ENCODE data around the gene ITPKA. TPM values are rescaled to one million over a fixed set of nuclear protein-coding genes. Genes with fewer than 3 reads are reported as not detected.

Gene ITPKA
- polyA plus RNA-seq, 1 donor (not counting 4 experiments of a cell fraction or from before 2014, with no cell fraction given), result 0.12 TPM

GRCh38 chr15:41484937-41485625 is 8.6 kb upstream of the ITPKA start:
- H3K9me1 ChIP-seq (ENCODE audit: control insufficient read depth, extremely low read depth, insufficient read depth, low read length), result no peaks in the 10 kb centered on the region
- no peak for FAIRE-seq
- no peaks in the 10 kb centered on the region for H3K27me3 ChIP-seq (ENCODE audit: control insufficient read depth, extremely low read depth, insufficient read depth, low read length)
- no peaks in the 10 kb centered on the region for H4K20me1 ChIP-seq (ENCODE audit: control insufficient read depth, extremely low read depth, insufficient read depth, low read length)
- no peaks in the 10 kb centered on the region for H3K9me3 ChIP-seq (ENCODE audit: control insufficient read depth, low read depth, low read length)
- H3K27ac ChIP-seq (ENCODE audit: control insufficient read depth, insufficient read depth, low read length), result no peak overlapping the region
- H3K4me1 ChIP-seq (ENCODE audit: control insufficient read depth, extremely low read depth, insufficient read depth, low read length), result no peaks in the 10 kb centered on the region
- no peak overlapping the region for H3K4me3 ChIP-seq (ENCODE audit: control insufficient read depth in 2 of 3, extremely low read depth in 1 of 3, insufficient read depth in 2 of 3, low read depth in 1 of 3, low read length in 3 of 3)
- H3K36me3 ChIP-seq (ENCODE audit: control insufficient read depth in 2 of 2, extremely low read depth in 1 of 2, insufficient read depth in 2 of 2, low read length in 2 of 2), result peaks cover 8% of the 10 kb centered on the region in 2 experiments
- dilution Hi-C loops (cut with MboI; ENCODE audit: extremely low pct_ligation_motif_present, low sequenced_read_pairs), result no loop called here
- no peak for TF ChIP-seq EZH2 (IDR thresholded peaks at IDR 0.05; ENCODE audit: low read length)
- TF ChIP-seq, protein P1, sequence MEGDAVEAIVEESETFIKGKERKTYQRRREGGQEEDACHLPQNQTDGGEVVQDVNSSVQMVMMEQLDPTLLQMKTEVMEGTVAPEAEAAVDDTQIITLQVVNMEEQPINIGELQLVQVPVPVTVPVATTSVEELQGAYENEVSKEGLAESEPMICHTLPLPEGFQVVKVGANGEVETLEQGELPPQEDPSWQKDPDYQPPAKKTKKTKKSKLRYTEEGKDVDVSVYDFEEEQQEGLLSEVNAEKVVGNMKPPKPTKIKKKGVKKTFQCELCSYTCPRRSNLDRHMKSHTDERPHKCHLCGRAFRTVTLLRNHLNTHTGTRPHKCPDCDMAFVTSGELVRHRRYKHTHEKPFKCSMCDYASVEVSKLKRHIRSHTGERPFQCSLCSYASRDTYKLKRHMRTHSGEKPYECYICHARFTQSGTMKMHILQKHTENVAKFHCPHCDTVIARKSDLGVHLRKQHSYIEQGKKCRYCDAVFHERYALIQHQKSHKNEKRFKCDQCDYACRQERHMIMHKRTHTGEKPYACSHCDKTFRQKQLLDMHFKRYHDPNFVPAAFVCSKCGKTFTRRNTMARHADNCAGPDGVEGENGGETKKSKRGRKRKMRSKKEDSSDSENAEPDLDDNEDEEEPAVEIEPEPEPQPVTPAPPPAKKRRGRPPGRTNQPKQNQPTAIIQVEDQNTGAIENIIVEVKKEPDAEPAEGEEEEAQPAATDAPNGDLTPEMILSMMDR (optimal IDR thresholded peaks at IDR 0.05 in 1 of 3, IDR thresholded peaks at IDR 0.05 in 1 of 3, conservative IDR thresholded peaks at IDR 0.05 in 1 of 3; ENCODE audit: extremely low read depth in 1 of 3, insufficient read depth in 2 of 3, low read length in 3 of 3), result no peak
- H3K79me2 ChIP-seq (ENCODE audit: control insufficient read depth, insufficient read depth, low read length), result no peaks in the 10 kb centered on the region
- H3K9ac ChIP-seq (ENCODE audit: control insufficient read depth, extremely low read depth, insufficient read depth, low read length), result no peak overlapping the region
- H3K4me2 ChIP-seq (ENCODE audit: control insufficient read depth, extremely low read depth, insufficient read depth, low read depth, low read length), result no peak overlapping the region
- H2AFZ ChIP-seq (ENCODE audit: control insufficient read depth, low read length), result no peak overlapping the region
- DNase-seq (ENCODE audit: low read depth, low spot score), result no peak

DNA sequence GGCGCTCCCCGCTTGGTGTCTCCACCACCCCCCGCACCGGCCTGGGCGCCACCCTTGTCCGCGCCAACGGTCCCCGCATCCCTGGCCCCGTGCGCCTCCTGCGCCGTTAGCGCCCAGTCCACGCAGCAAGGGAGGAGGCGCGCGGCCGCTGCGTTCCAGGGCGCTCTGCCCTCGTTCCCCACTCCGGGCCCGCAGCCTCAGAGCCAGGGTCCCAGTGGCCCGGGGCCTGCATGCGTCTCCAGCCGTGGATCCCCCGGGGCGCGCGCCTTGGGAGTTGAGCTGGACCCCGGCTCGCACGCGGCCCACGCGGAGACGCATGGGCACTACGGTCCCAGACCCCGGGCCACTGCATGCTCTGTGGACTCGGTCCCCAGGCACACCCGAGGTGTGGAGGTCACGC is 7.4 kb upstream of the ITPKA start:
- Histone ChIP-seq H3K9ac (ENCODE audit: control insufficient read depth, extremely low read depth, insufficient read depth, low read length) (no peak overlapping the region), H3K27me3 (ENCODE audit: control insufficient read depth, extremely low read depth, insufficient read depth, low read length) (no peaks in the 10 kb centered on the region), H3K9me1 (ENCODE audit: control insufficient read depth, extremely low read depth, insufficient read depth, low read length) (no peaks in the 10 kb centered on the region), H3K36me3 (ENCODE audit: control insufficient read depth in 2 of 2, extremely low read depth in 1 of 2, insufficient read depth in 2 of 2, low read length in 2 of 2) (peaks cover 2 to 3% of the 10 kb centered on the region in 2 experiments), H3K27ac (ENCODE audit: control insufficient read depth, insufficient read depth, low read length) (no peak overlapping the region), H3K4me3 (ENCODE audit: control insufficient read depth in 2 of 3, extremely low read depth in 1 of 3, insufficient read depth in 2 of 3, low read depth in 1 of 3, low read length in 3 of 3) (no peak overlapping the region), H3K9me3 (ENCODE audit: control insufficient read depth, low read depth, low read length) (no peaks in the 10 kb centered on the region), H3K79me2 (ENCODE audit: control insufficient read depth, insufficient read depth, low read length) (no peaks in the 10 kb centered on the region), H2AFZ (ENCODE audit: control insufficient read depth, low read length) (no peak overlapping the region), H4K20me1 (ENCODE audit: control insufficient read depth, extremely low read depth, insufficient read depth, low read length) (no peaks in the 10 kb centered on the region), H3K4me1 (ENCODE audit: control insufficient read depth, extremely low read depth, insufficient read depth, low read length) (peaks cover 4% of the 10 kb centered on the region), H3K4me2 (ENCODE audit: control insufficient read depth, extremely low read depth, insufficient read depth, low read depth, low read length) (no peak overlapping the region)
- FAIRE-seq, result no peak
- DNase-seq (ENCODE audit: low read depth, low spot score), result no peak
- dilution Hi-C loops (cut with MboI; ENCODE audit: extremely low pct_ligation_motif_present, low sequenced_read_pairs), result no loop called here
- TF ChIP-seq, protein P1 (optimal IDR thresholded peaks at IDR 0.05 in 1 of 3, IDR thresholded peaks at IDR 0.05 in 1 of 3, conservative IDR thresholded peaks at IDR 0.05 in 1 of 3; ENCODE audit: extremely low read depth in 1 of 3, insufficient read depth in 2 of 3, low read length in 3 of 3), result no peak
- no peak for TF ChIP-seq EZH2 (IDR thresholded peaks at IDR 0.05; ENCODE audit: low read length)

Measured in keratinocyte (primary cell).